Glutamatergic neuron (in vitro differentiated cells): ENCODE results near the gene PPP2R1B. TPM values are rescaled to one million over a fixed set of nuclear protein-coding genes. Genes with fewer than 3 reads are reported as not detected.

Experiments used
- DNase-seq: peaks from one replicate; pipeline ENCODE4 v3.0.0; 2022
- H3K27ac Mint-ChIP-seq: one replicate; pipeline ENCODE4 v1.8.0; 2020; ENCODE audit warnings: mild to moderate bottlenecking, mixed read lengths, inconsistent platforms; ENCODE audit not compliant: unreplicated experiment
- H3K27me3 Mint-ChIP-seq: one replicate; pipeline ENCODE4 v1.8.0; 2020; ENCODE audit warnings: mild to moderate bottlenecking, moderate library complexity, mixed read lengths, inconsistent platforms; ENCODE audit not compliant: unreplicated experiment
- H3K36me3 Mint-ChIP-seq: one replicate; pipeline ENCODE4 v1.8.0; 2020; ENCODE audit warnings: mild to moderate bottlenecking, mixed read lengths, inconsistent platforms; ENCODE audit not compliant: unreplicated experiment
- H3K4me1 Mint-ChIP-seq: one replicate; pipeline ENCODE4 v1.8.0; 2020; ENCODE audit warnings: mild to moderate bottlenecking, low read depth, mixed read lengths, inconsistent platforms; ENCODE audit not compliant: unreplicated experiment
- H3K4me3 Mint-ChIP-seq: one replicate; pipeline ENCODE4 v1.8.0; 2020; ENCODE audit warnings: mild to moderate bottlenecking, mixed read lengths, inconsistent platforms; ENCODE audit not compliant: unreplicated experiment
- H3K9me3 Mint-ChIP-seq: one replicate; pipeline ENCODE4 v1.8.0; 2020; ENCODE audit warnings: mild to moderate bottlenecking, moderate library complexity, mixed read lengths, inconsistent platforms; ENCODE audit not compliant: unreplicated experiment
- CTCF ChIP-seq: fragments of 200-600 bp; sonication (generic); IDR thresholded peaks from one replicate; pipeline ENCODE4 v1.5.0; 2021; ENCODE audit not compliant: partially characterized antibody, unreplicated experiment
- total RNA-seq: library from RNA; stranded (reverse); fragmentation: NEBNext Ultra II Directional; extraction: Animal tissue kit (Norgen Biotek cat#: 25700); gene quantifications from one replicate; pipeline ENCODE4 v1.2.1, GENCODE V29; 2021; ENCODE audit not compliant: unreplicated experiment

The PPP2R1B gene
- total RNA-seq, 1 donor from 2014 or later: 66.3 TPM

DNA sequence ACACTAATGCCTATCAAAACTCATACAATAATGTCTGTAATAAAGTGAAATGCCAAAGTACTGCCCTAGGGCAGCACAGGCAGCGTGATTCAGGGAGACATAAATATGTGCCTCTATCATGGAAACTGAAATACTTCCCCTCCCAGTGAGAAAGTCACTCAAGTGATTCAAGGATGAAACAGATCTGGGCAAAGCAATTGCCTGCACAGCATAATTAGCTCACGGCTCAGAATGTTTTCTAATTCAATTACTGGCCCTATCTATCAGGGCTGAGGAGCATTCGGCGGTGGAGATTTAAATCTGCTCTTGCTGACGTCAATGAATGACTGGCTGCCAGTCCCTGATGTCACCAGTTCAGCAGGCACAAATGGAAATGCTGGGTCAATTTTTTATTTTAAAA is 27.7 kb upstream of the PPP2R1B start:
- H3K4me1 Mint-ChIP-seq: peaks cover 5% of the 10 kb centered on the region
- H3K36me3 Mint-ChIP-seq: no peaks in the 10 kb centered on the region
- no peak overlapping the region for H3K27ac Mint-ChIP-seq
- no peak for TF ChIP-seq CTCF
- no peak for DNase-seq
- no peaks in the 10 kb centered on the region for H3K27me3 Mint-ChIP-seq
- peaks cover 2% of the 10 kb centered on the region for H3K9me3 Mint-ChIP-seq
- H3K4me3 Mint-ChIP-seq: no peak overlapping the region

GRCh38 chr11:111792955-111793500 is 26.8 kb upstream of the PPP2R1B start:
- peaks cover 5% of the 10 kb centered on the region for H3K4me1 Mint-ChIP-seq
- H3K4me3 Mint-ChIP-seq: no peak overlapping the region
- H3K27me3 Mint-ChIP-seq: no peaks in the 10 kb centered on the region
- no peak overlapping the region for H3K27ac Mint-ChIP-seq
- no peak for TF ChIP-seq CTCF
- peaks cover 2% of the 10 kb centered on the region for H3K9me3 Mint-ChIP-seq
- no peaks in the 10 kb centered on the region for H3K36me3 Mint-ChIP-seq
- no peak for DNase-seq

DNA sequence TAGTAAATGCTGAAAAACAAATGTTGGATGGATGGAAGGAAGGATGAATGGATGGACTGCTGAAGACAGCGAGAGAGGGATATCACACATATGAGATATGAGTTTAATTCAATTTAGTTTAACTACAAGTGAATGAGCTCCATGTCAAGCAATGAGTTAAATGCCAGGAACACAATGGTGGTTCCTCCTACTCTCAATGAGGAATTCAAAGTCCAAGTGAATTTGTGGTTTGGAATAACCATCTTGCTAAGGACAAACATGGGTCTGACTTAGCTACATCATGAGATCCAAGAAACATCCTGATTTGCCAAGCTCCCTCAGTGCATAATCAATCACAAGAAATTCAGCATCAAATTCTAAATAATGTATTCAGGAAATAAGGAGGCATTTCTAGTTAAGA is 26.1 kb upstream of the PPP2R1B start:
- peaks cover 2% of the 10 kb centered on the region for H3K9me3 Mint-ChIP-seq
- H3K27me3 Mint-ChIP-seq: no peaks in the 10 kb centered on the region
- no peak for TF ChIP-seq CTCF
- no peak overlapping the region for H3K4me3 Mint-ChIP-seq
- H3K27ac Mint-ChIP-seq: no peak overlapping the region
- no peak for DNase-seq
- H3K4me1 Mint-ChIP-seq: peaks cover 5% of the 10 kb centered on the region
- H3K36me3 Mint-ChIP-seq: no peaks in the 10 kb centered on the region

GRCh38 chr11:111788464-111788863 is 22.3 kb upstream of the PPP2R1B start:
- H3K27me3 Mint-ChIP-seq: no peaks in the 10 kb centered on the region
- no peak overlapping the region for H3K27ac Mint-ChIP-seq
- no peaks in the 10 kb centered on the region for H3K9me3 Mint-ChIP-seq
- no peak for TF ChIP-seq CTCF
- H3K36me3 Mint-ChIP-seq: no peaks in the 10 kb centered on the region
- peaks cover 5% of the 10 kb centered on the region for H3K4me1 Mint-ChIP-seq
- DNase-seq: no peak
- no peak overlapping the region for H3K4me3 Mint-ChIP-seq

GRCh38 chr11:111788051-111788450 is 21.9 kb upstream of the PPP2R1B start:
- TF ChIP-seq CTCF: no peak
- no peak for DNase-seq
- H3K4me1 Mint-ChIP-seq: peaks cover 5% of the 10 kb centered on the region

More at GRCh38 chr11:111788051-111788450, 21.9 kb upstream of the PPP2R1B start:
- Mint-ChIP-seq H3K27me3 (no peaks in the 10 kb centered on the region), H3K9me3 (no peaks in the 10 kb centered on the region), H3K4me3 (no peak overlapping the region), H3K36me3 (no peaks in the 10 kb centered on the region), H3K27ac (no peak overlapping the region)
